GM12801 (cell line): Measurements from ENCODE around the gene TECPR2.

Experiments used
- CTCF ChIP-seq: IDR thresholded peaks from one replicate; pipeline ENCODE4 v1.5.1; 2011; ENCODE audit warnings: control low read depth; ENCODE audit not compliant: insufficient read length; ENCODE audit errors: extremely low read depth

Gene TECPR2

GRCh38 chr14:102486513-102487203 lies 123.9 kb downstream of the TECPR2 start:
- TF ChIP-seq CTCF: no peak

- TF ChIP-seq CTCF: no peak
Measured at GRCh38 chr14:102487204-102487577, 124.5 kb downstream of the TECPR2 start.

GRCh38 chr14:102490456-102490855 lies 127.7 kb downstream of the TECPR2 start:
- no peak for TF ChIP-seq CTCF

GRCh38 chr14:102491366-102491765 lies 128.6 kb downstream of the TECPR2 start:
- no peak for TF ChIP-seq CTCF

GRCh38 chr14:102491786-102492530 lies 129.2 kb downstream of the TECPR2 start:
- TF ChIP-seq CTCF: no peak

GRCh38 chr14:102492531-102492910 lies 129.8 kb downstream of the TECPR2 start:
- no peak for TF ChIP-seq CTCF

- TF ChIP-seq CTCF: no peak
Measured at GRCh38 chr14:102493096-102493495, 130.4 kb downstream of the TECPR2 start.
